COR-L47 (cell line): ENCODE data around the gene RETREG2.
A peak's percentile ranks its signal among the peaks of the same experiment; 100 is the strongest.

ENCODE experiments used
- DNase-seq: peaks from one replicate; lab custom pipeline; 2025; lab: John Stamatoyannopoulos, UW

RETREG2 gene

DNA sequence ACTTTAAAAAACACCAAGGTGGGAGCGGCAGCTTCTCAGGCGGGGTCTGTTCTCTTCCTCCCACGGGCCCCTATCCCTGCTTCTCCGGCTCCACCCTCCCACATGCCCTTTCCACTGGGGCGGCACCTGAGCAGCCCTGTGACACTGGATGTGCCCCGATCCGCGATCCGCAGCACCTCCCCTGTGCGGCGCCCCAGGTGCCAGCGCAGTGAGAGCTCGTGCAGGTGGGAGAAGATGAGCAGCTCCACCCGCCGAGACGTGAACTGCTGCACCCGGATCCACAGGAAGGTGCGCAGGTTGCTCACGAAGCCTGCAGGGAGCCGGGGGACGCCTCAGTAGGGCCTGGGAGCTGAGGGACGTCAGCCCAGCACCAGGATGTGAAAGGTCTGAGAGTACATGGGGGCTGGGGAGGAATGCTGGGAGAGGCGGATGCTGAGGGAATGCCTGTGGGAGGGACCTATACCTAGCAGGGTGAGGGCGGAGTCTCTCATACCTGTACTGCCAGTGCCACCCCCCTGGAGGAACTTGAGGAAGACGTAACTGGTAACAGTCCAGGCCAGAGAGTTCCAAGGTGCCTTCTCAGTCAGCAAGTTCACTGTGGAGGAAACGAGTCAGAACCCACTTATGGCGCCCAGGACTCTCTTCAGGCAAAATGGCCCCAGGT, 37.9 kb downstream of the RETREG2 start:
- no peak for DNase-seq

DNA sequence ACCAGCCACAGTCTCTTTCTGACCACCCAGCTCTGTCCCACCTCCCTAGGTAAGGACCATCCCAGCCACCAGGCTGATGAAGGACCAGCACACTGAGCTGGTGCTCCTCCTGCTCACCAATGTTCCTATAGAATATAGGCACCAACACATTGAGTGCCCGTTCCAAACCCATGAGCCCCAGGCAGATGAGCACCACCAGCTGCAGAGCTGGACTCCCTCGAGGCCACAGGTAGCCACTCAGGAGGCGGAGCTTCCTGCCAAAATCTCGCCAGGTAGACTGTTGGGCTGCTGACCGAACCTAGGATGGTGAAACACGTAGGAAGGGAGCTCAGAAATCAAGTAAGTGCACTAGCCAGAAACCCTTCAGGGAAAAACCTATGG, 38.5 kb downstream of the RETREG2 start:
- DNase-seq: no peak

DNA sequence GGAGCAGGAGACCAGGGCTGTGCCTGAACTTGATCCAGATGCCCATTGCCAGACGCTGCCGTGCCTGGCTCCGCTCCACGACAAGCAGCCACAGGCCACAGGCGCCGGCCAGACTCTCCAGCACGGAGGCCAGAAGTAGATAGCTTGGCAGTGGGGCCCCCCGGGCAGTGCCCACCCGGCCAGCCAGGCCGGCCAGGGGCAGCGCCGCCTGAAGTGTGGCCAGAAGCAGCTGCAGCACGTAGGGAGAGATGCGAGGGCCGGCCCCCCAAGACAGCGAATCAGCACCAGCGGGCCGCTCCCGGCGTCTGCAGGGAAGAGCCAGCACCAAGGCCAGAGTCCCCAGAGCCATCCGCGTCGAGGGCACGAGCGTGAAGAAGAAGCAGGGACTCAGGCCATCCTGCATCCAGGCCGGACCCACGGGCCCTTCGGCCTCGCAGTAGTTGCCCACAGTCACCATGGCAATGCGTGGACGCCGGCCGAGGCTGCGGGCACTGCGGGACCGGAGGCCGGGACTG, 40.2 kb downstream of the RETREG2 start:
- DNase-seq: peak; percentile 75

DNA sequence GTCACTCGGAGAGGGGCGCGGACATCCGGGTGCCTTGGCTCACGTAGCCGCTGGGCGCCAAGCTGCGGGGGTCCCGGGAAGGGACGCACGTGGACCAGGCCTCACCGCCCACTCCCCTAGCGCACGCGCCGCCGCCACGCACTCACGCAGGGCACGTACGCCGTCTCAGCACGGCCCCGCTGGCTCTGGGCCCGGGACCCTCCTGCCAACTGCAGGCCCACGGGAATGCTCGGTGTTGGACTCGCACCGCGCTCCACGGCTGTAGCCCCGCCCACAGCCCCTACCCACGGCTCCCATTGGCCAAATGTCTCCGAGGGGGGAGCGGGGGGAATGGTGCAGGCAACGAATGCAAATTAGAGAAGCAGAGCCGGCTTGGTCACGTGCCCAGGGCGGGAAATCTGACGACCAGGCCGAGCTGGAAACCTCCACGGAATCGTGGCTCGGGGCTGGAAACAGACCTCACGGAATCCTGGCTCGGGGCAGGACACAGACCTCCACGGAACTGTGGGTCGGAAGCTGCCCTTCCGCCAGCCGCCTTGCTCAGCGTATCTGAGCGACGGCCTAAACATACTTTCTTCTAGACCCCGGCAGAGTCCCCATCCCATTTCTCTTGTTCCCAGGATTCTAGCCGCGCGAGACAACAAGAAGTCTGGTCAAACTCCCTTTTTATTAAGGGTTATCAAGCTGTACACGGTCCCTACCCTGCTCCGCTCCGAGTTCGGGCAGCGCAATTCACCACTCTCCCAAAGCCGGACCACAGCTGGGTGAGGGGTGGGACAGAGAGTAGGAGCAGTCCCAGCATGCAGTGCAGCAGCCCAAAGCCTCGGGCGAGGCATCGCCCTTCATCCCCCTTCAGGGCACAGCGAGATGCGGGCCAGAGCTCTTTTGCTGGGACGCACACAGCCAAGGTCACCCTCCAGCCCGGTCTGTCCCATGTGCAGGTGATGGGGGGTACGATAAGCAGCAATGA, 40.9 kb downstream of the RETREG2 start, which contains the start of gene ABCB6:
Gene ABCB6, minus strand, starts transcription at position 227 of the 970 bp plus-strand sequence. CDS start 285 bp downstream, outside the sequence.
- DNase-seq: peak; percentile 98

DNA sequence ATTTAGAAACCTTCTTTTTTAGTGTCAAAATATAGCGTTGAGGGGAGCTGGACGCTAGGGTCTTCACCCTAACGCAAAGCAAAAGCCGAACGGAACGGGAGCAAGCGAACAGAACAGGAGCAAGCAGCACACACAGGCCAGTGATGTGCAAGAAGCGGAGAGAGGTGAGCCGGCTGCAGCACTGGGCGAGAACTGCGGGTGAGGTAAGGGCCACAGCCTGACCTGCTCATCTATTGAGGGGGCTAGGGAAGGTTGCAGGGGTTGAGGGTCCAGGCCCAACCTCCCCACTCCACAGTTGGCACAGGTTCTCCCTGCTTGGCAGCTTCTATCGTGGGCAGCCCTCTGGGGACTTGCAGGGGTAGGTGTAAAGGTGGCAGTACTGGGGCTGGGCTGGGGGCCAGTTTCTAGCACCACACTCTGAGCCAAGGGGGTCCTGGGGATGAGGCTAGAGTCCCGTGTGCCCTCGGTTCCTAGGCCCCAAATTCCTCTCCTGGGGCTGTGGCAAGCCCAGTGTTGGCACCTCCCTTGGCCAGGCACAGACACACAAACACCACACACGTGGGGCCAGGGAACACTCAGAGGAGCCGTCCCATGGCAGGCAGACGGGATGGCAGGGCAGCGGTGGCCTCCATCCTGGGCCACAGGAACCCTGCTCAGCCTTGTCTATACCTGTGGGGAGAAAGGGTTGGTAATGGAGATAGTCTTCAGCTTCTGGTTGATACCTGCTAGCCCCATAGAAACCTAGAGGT, 41.9 kb downstream of the RETREG2 start:
- no peak for DNase-seq

DNA sequence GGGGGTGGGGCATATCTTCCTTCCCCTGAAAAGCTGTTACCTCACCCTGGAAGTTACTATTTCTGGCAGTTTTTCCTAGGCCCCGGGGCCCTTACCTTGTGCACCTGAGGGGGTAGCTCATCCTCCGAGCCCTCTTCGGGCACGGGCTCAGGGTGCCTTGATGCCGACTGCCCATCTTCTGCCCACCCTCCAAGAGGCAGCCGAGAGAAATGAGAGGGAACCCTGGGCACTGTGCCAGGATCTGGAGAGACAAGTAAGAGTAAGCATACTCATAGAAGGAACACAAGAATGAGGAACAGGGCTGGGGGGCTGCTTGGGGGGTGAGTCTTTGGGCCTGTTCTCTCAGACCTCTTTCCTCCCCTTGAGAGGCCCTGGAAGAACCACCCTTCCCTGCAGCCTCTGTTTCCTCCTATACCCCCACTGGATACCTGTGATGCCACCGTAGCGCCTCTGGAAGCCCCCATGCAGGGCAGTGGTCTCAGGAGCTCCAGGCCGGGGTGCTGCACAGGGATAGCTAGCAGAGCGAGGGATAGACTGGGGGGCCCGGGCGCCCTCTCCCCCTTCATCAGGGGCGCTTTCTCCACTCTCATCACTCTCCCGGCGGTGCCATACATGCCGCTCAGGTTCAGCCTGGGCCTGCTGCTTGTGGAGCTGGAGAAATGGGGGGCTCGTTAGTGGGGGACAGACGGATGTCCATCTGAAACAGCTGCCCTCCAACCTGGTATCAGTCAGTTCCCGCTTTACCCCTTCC, 42.8 kb downstream of the RETREG2 start:
- no peak for DNase-seq

DNA sequence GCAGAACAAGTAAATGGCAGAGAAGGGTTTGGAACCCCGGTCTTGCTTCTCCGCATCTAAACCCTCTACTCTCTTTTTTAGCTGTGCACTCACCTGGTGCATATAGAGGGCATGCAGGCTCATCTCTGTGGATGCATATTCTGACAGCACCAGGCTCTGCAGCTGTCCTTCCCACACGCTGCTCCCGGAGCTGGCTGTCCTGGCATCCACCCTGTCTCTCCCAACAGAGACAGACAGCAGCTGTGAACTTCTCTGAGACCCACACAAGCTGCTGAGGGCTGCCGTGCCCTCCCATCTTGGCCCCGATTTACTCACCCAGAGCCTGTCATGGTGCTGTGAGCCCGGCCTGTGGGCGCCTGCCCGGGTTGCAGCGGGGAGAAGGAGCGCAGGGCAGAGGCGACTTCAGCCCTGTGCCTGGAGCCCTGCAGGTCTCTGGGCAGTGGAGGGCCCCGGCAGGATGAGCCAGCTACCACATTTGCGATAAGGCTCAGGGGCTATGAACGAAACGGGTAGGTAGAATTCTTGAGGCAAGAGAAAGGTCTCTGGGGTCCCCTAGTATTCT, 44.0 kb downstream of the RETREG2 start:
- no peak for DNase-seq

DNA sequence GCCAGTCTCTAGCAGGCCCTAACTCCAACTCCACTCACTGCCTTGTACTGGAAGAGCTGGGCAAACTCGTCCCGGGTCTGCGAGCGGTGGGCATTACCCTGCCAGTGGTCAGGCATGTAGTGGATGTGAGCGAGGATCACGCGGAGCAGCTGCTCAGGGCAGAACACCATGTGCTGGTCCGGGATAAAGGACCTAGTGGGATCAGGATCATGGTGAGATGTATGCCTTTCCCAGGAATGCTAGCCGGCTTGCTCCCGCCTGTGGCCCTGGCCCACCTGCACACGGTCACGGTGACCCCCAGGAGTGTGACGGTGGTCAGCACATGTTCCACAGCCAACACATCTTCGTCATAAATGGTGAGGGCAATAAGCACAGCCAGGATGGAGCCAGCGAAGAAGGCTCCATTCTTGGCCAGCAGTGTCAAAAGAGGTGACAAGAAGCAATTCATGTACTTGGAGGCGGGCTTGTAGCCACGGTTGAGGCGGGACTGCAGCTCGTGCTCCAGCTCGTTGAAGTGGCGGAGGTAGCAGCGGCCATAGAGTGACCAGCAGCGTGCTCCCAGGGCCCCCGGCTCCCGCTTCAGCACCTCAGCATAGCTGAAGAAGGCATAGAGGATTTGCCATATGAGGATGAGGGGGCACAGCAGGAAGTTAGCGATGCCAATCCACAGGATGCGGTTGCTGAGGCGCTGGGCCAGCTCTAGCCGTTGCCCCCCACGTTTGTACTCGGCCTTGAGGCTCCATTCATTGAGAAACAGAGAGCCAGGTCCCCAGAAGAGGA, 45.9 kb downstream of the RETREG2 start:
- DNase-seq: no peak

DNA sequence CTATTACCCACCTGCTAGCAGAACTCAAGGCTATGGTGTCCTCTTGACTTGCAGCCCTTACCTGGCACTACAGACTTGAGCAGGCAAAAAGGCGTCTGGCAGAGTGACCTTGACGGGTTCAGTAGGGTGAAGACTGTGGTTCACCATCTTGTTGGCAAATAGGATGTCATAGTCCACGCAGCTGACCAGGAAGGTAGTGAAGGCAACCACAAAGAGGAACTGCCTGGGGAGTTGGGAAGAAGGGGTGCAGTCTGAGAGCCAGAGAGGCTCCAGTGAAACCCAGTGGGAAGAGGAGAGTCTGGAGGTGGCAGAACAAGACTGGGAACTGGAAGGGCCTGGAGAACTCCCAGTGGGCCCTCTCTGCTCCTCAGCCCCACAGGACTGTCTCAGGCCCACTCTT, 47.3 kb downstream of the RETREG2 start:
- DNase-seq: no peak

DNA sequence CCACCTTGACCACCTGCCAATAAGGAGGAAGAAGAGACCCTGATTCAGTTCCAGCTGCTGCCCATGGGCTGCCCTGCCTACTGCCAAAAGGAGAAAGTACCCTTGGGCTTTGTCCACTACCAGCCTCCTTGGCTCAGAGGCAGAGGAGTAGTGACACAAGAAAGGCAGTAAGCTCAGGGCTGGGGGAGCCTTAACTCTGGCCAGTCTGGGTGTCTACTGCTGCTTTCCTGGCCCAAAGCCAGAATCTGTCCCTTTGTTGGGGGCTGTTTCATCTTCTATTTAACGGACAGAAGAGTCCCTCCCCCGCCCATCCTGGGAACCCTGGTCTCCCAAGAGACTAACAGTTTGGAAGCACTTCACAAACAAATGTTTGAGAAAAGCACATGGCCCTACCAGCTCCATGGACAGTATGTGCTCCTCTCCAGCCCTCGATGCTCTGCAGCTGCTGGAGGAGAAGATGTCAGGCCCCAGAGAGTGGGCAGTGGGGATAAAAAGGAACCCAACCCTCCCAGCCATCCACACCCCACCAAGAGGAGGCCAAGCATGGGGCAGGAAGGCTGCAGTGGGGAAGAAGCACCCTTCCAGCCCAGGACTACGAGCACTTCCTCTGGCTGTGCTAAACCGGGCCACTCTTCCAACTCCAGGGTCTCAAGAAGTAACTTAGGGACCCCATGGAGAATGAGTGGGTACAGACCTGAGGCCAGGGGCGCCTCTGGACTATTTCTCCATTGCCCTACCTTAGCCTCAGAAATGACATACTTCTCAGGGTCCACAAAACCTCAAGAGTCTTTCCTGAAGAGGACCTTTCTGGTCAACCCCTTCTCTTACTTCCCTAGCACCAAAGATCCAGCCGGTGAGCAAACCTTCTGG, 50.2 kb downstream of the RETREG2 start:
- no peak for DNase-seq

DNA sequence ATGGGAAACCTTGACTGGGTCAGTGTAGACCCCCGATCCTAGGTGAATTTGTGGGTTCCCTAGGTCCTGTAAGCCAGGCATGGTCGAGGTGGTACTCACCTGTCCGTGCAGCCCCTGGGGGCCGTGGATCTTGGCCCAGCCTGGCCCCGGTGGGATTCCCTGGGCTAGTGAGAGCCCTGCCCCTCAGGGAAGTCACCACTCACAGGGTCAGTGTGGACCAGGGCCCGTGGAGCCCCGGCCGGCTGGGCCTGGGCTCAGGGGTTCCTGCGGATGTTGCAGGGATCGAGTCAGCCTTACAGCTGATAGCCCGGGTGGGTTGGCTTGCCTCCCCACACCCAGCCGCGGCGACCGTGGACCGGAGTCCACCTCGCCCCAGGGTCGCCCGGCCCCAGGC, 50.8 kb downstream of the RETREG2 start:
- DNase-seq: no peak

DNA sequence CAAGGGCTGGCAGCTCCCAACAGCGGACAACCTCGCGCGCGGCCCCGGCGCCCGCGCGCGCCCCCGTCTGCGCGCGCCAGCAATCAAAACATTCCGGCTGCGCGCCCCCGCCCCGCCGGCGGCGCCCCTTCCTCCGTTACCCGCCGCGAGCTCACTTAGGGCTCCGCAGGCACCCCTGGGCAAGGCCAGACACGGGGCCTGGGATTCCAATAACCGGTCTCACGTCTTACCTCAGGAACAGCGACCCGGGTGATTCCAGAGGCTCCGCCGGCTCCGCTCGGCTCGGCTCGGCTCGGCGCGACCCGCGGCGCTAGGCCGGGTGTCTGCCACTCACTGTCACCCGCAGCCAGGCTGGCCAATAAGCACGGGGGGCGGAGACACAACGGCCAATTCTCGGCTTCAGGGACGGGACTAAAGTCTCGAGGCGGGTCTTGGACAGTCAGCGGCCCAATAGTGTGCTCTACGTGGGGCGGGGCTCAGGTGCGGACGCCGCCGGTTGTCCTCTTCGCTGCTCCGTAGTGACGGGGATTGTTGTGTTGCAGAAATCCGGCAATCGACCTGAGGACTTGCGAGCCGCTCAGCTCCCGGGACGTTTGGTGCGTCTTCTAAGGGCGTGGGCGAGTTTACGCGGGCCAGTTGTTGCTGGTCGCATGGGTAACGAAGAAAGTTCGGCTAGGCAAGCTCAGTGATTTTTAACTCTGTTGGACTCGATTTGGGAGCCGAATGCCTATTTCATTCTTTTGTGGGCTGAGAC, 51.4 kb downstream of the RETREG2 start, which contains the start of the genes ANKZF1 and ATG9A:
Gene ANKZF1, plus strand, starts transcription at position 502 of the 754 bp plus-strand sequence. CDS start 452 bp downstream, outside the sequence.
Gene ATG9A, minus strand, starts transcription at position 332 of the 754 bp plus-strand sequence. CDS start 1,612 bp downstream, outside the sequence.
- DNase-seq: peak; percentile 98

DNA sequence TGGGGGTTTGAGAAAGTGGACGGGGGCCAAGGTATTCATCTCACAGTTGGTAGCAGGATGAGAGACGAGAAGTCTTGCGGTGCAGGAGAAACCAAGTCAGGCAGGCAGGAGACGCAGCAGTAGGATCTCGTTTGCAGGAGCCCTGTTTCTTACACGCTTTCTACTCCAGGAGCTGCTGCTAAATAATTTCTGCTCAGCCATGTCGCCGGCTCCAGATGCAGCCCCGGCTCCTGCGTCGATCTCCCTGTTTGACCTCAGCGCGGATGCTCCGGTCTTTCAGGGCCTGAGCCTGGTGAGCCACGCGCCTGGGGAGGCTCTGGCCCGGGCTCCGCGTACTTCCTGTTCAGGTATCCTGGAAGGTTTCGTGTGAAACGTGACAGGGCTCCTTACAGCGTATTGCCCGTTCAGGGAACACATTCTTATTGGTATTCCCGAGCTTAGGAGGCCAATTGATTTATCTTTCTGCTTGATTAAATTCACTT, 52.0 kb downstream of the RETREG2 start:
- peak; percentile 16 for DNase-seq

DNA sequence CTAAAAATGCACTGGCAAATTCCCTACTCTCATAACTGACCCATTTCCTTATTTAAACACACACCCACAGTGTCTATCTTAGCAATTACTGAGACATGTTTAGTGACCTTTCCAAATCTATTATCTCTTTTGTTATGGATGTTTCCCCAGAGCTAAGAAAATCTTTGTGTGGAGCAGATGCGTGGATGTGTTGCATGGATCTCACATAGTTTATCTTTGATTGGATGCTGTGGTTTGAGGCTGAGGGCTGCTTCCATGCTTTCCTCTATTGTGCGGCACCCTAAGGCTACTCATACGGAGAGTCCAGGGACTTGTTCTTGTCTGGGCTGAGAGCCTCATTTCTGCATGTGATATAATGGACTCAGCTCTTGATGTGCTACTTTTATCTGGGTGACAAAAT, 56.3 kb downstream of the RETREG2 start:
- DNase-seq: no peak
